Neural cell (in vitro differentiated cells): ENCODE results near the gene ELOB. TPM values are rescaled to one million over a fixed set of nuclear protein-coding genes. Genes with fewer than 3 reads are reported as not detected.

Experiments used
- H2AFZ ChIP-seq: fragments of 200-600, 300-800 bp; sonication (generic), shearing (Covaris generic); 2 replicates; pipeline ENCODE4 v1.6.0; 2014; ENCODE audit warnings: low read depth, mild to moderate bottlenecking, antibody characterized with exemption, low read length, moderate library complexity
- H3F3A ChIP-seq: fragments of 200-600 bp; shearing (Covaris generic); 2 replicates; pipeline ENCODE4 v1.6.1; 2016; ENCODE audit warnings: mild to moderate bottlenecking, moderate library complexity, mixed read lengths, antibody characterized with exemption, low read length; ENCODE audit not compliant: insufficient read depth, poor library complexity, severe bottlenecking
- H3K27ac ChIP-seq: fragments of 200-600, 300-800 bp; sonication (generic), shearing (Covaris generic); 2 replicates; pipeline ENCODE4 v1.5.1; 2014; ENCODE audit warnings: mild to moderate bottlenecking, low read length, moderate library complexity
- H3K27me3 ChIP-seq: fragments of 300-800, 200-600 bp; sonication (generic), shearing (Covaris generic); 2 replicates; pipeline ENCODE4 v1.6.0; 2014; ENCODE audit warnings: mild to moderate bottlenecking, low read depth, low read length, moderate library complexity; ENCODE audit not compliant: insufficient read depth
- H3K36me3 ChIP-seq: fragments of 300-800, 200-600 bp; sonication (generic), shearing (Covaris generic); 2 replicates; pipeline ENCODE4 v1.5.1; 2014; ENCODE audit warnings: mild to moderate bottlenecking, antibody characterized with exemption, low read length, moderate library complexity; ENCODE audit not compliant: insufficient read depth
- H3K4me2 ChIP-seq: fragments of 300-800, 200-600 bp; sonication (generic), shearing (Covaris generic); 2 replicates; pipeline ENCODE4 v1.6.0; 2014; ENCODE audit warnings: mild to moderate bottlenecking, low read length
- H3K4me3 ChIP-seq: fragments of 300-800, 200-600 bp; sonication (generic), shearing (Covaris generic); 2 replicates; pipeline ENCODE4 v1.5.1; 2014; ENCODE audit warnings: mild to moderate bottlenecking, low read length, moderate library complexity
- H3K79me2 ChIP-seq: fragments of 200-600 bp; shearing (Covaris generic); replicated peaks from 2 replicates; pipeline ENCODE4 v1.6.0; 2014; ENCODE audit warnings: mild to moderate bottlenecking, low read length, moderate library complexity; ENCODE audit not compliant: insufficient read depth
- H3K9ac ChIP-seq: fragments of 300-800, 200-600 bp; sonication (generic), shearing (Covaris generic); 2 replicates; pipeline ENCODE4 v1.6.1; 2016; ENCODE audit warnings: mild to moderate bottlenecking, low read length, mixed read lengths
- H3K9me2 ChIP-seq: fragments of 200-600 bp; shearing (Covaris generic); 2 replicates; pipeline ENCODE4 v1.6.1; 2016; ENCODE audit warnings: mild to moderate bottlenecking, low read length, mixed read lengths; ENCODE audit not compliant: insufficient read depth
- H3K9me3 ChIP-seq: fragments of 200-600, 300-800 bp; sonication (generic), shearing (Covaris generic); 2 replicates; pipeline ENCODE4 v1.6.1; 2016; ENCODE audit warnings: mild to moderate bottlenecking, mixed run types, low read length, moderate library complexity, mixed read lengths
- H4K20me1 ChIP-seq: fragments of 200-600 bp; shearing (Covaris generic); 2 replicates; pipeline ENCODE4 v1.6.1; 2016; ENCODE audit warnings: mild to moderate bottlenecking, mixed run types; ENCODE audit not compliant: insufficient read depth
- EP300 ChIP-seq: fragments of 450-650 bp; conservative IDR thresholded peaks from 2 replicates; pipeline ENCODE4 v1.6.1; 2014; ENCODE audit warnings: antibody characterized with exemption, mild to moderate bottlenecking, moderate library complexity; ENCODE audit not compliant: poor library complexity, severe bottlenecking
- EZH2 ChIP-seq: fragments of 200-600, 300-800 bp; shearing (Covaris generic), sonication (generic); IDR thresholded peaks from 2 replicates; pipeline ENCODE4 v1.6.1; 2014; ENCODE audit warnings: antibody characterized with exemption, low read length, borderline replicate concordance, mild to moderate bottlenecking; ENCODE audit not compliant: insufficient read depth, poor library complexity, severe bottlenecking
- MXI1 ChIP-seq: fragments of 450-650 bp; conservative IDR thresholded peaks from 2 replicates; pipeline ENCODE4 v1.6.1; 2014; ENCODE audit warnings: antibody characterized with exemption, mild to moderate bottlenecking; ENCODE audit not compliant: poor library complexity, severe bottlenecking
- POLR2AphosphoS5 ChIP-seq: IDR thresholded peaks from 2 replicates; pipeline ENCODE4 v1.6.1; 2012
- RAD21 ChIP-seq: fragments of 450-650 bp; conservative IDR thresholded peaks from 2 replicates; pipeline ENCODE4 v1.6.1; 2014; ENCODE audit warnings: antibody characterized with exemption, mild to moderate bottlenecking, moderate library complexity
- REST ChIP-seq: IDR thresholded peaks from 2 replicates; pipeline ENCODE4 v1.6.1; 2012; ENCODE audit warnings: borderline replicate concordance
- SMC3 ChIP-seq: fragments of 450-650 bp; conservative IDR thresholded peaks from 2 replicates; pipeline ENCODE4 v1.6.1; 2014; ENCODE audit warnings: antibody characterized with exemption, mild to moderate bottlenecking, moderate library complexity; ENCODE audit not compliant: poor library complexity
- TAF1 ChIP-seq: IDR thresholded peaks from 2 replicates; pipeline ENCODE4 v1.6.1; 2012; ENCODE audit warnings: low read depth
- polyA plus RNA-seq: library from polyadenylated mRNA; depleted of rRNA; stranded (reverse); fragments of >200 nt; gene quantifications from 2 replicates; pipeline ENCODE4 v1.2.3, GENCODE V29; 2014
- TF ChIP-seq, protein P1 (sequence below): fragments of 450-650 bp; IDR thresholded peaks from 2 replicates; pipeline ENCODE4 v1.5.1; 2014; ENCODE audit warnings: antibody characterized with exemption, mild to moderate bottlenecking, moderate library complexity; ENCODE audit not compliant: poor library complexity, severe bottlenecking

Gene ELOB
- polyA plus RNA-seq, 1 donor from 2014 or later, result 513 TPM

DNA sequence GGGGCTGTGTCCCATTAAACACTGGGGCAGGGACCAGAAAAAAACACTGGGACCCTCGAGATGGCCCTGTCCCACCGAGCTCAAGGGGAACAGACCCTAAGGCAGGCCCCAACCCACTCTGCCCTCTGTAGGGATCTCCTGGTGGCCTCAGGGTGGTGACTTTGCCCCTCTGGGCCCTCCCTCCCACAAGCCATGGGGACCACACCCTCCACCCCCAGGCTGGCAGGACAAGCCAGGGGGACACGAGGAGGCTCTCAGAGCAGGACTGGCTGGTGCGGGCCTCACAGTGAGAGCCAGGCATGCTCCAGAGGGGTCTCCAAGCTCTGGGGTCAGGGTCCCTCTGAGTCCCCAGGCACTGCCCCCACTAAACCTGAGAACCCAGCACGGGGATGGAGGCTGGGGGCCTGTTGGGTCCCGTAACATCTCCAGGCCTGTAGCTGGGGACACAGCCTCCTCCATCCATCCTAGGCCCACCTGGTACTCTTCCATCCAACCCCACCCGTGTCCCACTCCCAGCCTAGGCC, 39.1 kb downstream of the ELOB start:
- no peak overlapping the region for H3K9ac ChIP-seq
- H4K20me1 ChIP-seq, result no peaks in the 10 kb centered on the region
- no peaks in the 10 kb centered on the region for H3F3A ChIP-seq
- H3K79me2 ChIP-seq, result no peaks in the 10 kb centered on the region
- no peak overlapping the region for H3K4me2 ChIP-seq
- no peak overlapping the region for H3K4me3 ChIP-seq
- no peak overlapping the region for H3K27ac ChIP-seq
- H3K27me3 ChIP-seq, result no peaks in the 10 kb centered on the region
- no peak overlapping the region for H2AFZ ChIP-seq
- TF ChIP-seq RAD21 (no peak), SMC3 (no peak), MXI1 (no peak), EZH2 (no peak), POLR2AphosphoS5 (no peak), EP300 (no peak), TAF1 (no peak), REST (no peak)
- TF ChIP-seq, protein P1, sequence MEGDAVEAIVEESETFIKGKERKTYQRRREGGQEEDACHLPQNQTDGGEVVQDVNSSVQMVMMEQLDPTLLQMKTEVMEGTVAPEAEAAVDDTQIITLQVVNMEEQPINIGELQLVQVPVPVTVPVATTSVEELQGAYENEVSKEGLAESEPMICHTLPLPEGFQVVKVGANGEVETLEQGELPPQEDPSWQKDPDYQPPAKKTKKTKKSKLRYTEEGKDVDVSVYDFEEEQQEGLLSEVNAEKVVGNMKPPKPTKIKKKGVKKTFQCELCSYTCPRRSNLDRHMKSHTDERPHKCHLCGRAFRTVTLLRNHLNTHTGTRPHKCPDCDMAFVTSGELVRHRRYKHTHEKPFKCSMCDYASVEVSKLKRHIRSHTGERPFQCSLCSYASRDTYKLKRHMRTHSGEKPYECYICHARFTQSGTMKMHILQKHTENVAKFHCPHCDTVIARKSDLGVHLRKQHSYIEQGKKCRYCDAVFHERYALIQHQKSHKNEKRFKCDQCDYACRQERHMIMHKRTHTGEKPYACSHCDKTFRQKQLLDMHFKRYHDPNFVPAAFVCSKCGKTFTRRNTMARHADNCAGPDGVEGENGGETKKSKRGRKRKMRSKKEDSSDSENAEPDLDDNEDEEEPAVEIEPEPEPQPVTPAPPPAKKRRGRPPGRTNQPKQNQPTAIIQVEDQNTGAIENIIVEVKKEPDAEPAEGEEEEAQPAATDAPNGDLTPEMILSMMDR, result no peak
- no peaks in the 10 kb centered on the region for H3K36me3 ChIP-seq
- H3K9me2 ChIP-seq, result no peaks in the 10 kb centered on the region
- H3K9me3 ChIP-seq, result no peaks in the 10 kb centered on the region

GRCh38 chr16:2737238-2737605, 39.9 kb downstream of the ELOB start:
- H2AFZ ChIP-seq, result no peak overlapping the region

More at GRCh38 chr16:2737238-2737605, 39.9 kb downstream of the ELOB start:
- no peak for TF ChIP-seq EP300
- TF ChIP-seq SMC3, result no peak
- TF ChIP-seq REST, result no peak
- TF ChIP-seq, protein P1, result no peak
- no peak for TF ChIP-seq POLR2AphosphoS5
- TF ChIP-seq RAD21, result no peak
- TF ChIP-seq TAF1, result no peak
- no peak for TF ChIP-seq MXI1
- TF ChIP-seq EZH2, result no peak
- no peak overlapping the region for H3K27ac ChIP-seq
- no peaks in the 10 kb centered on the region for H3K9me3 ChIP-seq
- H4K20me1 ChIP-seq, result no peaks in the 10 kb centered on the region
- no peaks in the 10 kb centered on the region for H3K27me3 ChIP-seq
- no peak overlapping the region for H3K4me2 ChIP-seq
- no peak overlapping the region for H3K9ac ChIP-seq
- no peaks in the 10 kb centered on the region for H3F3A ChIP-seq
- H3K4me3 ChIP-seq, result no peak overlapping the region
- H3K79me2 ChIP-seq, result no peaks in the 10 kb centered on the region
- no peaks in the 10 kb centered on the region for H3K9me2 ChIP-seq
- no peaks in the 10 kb centered on the region for H3K36me3 ChIP-seq
